ENCODE data around the gene PPEF2. TPM values are rescaled to one million over a fixed set of nuclear protein-coding genes. Genes with fewer than 3 reads are reported as not detected.

Gene PPEF2
- total RNA-seq, 3 donors from 2014 or later (not counting 1 experiment from before 2014, with no cell fraction given), result 0.21 to 0.33 (median 0.32) TPM

DNA sequence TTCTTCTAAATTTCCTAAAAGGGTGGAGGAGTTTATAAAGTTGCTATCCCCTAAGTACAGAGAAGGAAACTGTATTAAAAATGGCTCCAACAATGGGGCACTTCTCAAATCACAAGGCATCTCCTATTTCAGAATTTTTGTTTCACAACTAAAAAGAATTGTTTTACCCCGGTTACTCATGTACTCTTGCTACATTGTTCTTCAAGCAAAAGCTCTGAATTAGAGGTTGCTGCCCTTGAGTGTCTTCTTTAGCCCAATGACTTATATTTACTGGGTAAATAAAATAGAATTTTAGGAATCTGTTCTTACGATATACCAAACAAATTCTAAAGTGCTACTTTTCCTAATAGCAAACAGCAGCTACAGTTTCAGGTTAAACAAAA lies 67.5 kb downstream of the PPEF2 start:
- ATAC-seq (no peak), DNase-seq (no peak)
- Mint-ChIP-seq H3K36me3 (no peaks in the 10 kb centered on the region), H3K4me1 (no peaks in the 10 kb centered on the region), H3K4me3 (no peak overlapping the region), H3K27ac (no peak overlapping the region), H3K9me3 (no peaks in the 10 kb centered on the region), H3K27me3 (ENCODE audit: low read depth in 2 of 2) (no peaks in the 10 kb centered on the region)
- Histone ChIP-seq H3K4me3 (ENCODE audit: low read length) (no peak overlapping the region), H3K9me3 (ENCODE audit: control insufficient read depth, insufficient read depth, low read length) (no peaks in the 10 kb centered on the region), H3K36me3 (ENCODE audit: control insufficient read depth, insufficient read depth, low read length) (no peaks in the 10 kb centered on the region), H3K4me1 (ENCODE audit: control insufficient read depth, insufficient read depth, low read length) (no peaks in the 10 kb centered on the region), H3K27ac (ENCODE audit: low read length) (no peak overlapping the region), H3K27me3 (ENCODE audit: control insufficient read depth, insufficient read depth, low read length) (no peaks in the 10 kb centered on the region)
- intact Hi-C loops (cut with micrococcal nuclease), result no loop called here
- 100% methylated on average over 1 of the region's 2 CpGs for WGBS (ENCODE audit: insufficient coverage)
- TF ChIP-seq, protein P1, sequence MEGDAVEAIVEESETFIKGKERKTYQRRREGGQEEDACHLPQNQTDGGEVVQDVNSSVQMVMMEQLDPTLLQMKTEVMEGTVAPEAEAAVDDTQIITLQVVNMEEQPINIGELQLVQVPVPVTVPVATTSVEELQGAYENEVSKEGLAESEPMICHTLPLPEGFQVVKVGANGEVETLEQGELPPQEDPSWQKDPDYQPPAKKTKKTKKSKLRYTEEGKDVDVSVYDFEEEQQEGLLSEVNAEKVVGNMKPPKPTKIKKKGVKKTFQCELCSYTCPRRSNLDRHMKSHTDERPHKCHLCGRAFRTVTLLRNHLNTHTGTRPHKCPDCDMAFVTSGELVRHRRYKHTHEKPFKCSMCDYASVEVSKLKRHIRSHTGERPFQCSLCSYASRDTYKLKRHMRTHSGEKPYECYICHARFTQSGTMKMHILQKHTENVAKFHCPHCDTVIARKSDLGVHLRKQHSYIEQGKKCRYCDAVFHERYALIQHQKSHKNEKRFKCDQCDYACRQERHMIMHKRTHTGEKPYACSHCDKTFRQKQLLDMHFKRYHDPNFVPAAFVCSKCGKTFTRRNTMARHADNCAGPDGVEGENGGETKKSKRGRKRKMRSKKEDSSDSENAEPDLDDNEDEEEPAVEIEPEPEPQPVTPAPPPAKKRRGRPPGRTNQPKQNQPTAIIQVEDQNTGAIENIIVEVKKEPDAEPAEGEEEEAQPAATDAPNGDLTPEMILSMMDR (IDR thresholded peaks at IDR 0.05), result no peak

DNA sequence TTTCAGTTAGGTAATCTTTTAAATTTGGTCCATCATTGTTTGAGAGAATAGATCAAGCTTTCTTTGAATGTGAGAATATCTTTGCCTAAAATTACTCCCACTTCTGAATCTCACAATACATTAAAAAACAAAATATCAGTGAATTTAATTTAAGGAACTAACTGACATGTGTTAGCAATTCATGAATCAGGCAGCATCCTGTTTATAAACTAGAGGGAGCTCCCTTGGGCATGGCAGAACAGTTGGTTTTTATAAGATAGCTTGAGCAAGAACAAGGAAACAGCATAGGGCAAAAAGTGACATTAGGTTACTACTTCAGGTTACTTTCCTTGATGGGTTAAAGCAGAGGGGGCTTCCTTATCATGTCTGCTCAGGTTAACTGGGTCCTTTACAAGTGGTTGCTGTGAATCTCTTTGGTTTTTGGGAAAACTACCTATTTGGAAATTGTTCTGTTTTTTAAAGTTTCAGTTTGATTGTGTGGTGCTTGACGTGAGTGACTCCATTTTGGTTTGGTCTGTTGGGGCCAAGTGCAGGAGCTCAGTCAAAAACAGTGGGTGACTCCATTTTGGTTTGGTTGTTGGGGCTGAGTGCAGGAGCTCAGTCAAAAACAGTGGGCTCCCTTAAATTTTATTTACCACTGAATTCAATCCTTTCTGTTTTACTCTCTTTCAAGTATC lies 68.0 kb downstream of the PPEF2 start:
- no peaks in the 10 kb centered on the region for H3K4me1 Mint-ChIP-seq

DNA sequence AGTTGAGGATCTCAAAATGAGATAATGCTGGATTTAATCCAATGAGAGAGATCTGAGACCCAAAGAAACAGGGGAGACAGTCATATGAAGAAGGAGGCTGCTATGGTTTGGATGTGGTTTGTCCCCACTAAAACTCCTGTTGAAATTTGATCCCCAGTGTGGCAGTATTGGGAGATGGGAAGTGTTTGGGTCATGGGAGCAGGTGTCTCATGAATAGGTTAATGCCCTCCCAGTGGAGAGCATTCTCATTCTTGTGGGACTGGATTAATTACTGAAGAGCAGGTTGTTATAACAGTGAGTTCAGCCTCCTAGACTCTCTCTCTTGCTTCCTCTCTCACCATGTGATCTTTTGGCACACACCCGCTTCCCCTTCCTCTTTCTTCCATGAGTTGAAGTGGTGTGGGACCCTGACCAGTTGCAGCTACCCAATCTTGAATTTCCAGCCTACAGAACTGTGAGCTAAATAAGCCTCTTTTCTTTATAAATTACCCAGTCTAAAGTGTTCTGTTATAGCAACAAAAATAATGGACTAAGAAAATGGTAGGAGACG lies 70.3 kb downstream of the PPEF2 start:
- H3K36me3 ChIP-seq (ENCODE audit: control insufficient read depth, insufficient read depth, low read length), result no peaks in the 10 kb centered on the region
- H3K4me3 ChIP-seq (ENCODE audit: low read length), result no peak overlapping the region
- H3K9me3 Mint-ChIP-seq, result no peaks in the 10 kb centered on the region
- intact Hi-C loops (cut with micrococcal nuclease), result no loop called here
- H3K4me1 ChIP-seq (ENCODE audit: control insufficient read depth, insufficient read depth, low read length), result no peaks in the 10 kb centered on the region
- no peak overlapping the region for H3K27ac ChIP-seq (ENCODE audit: low read length)
- no peaks in the 10 kb centered on the region for H3K27me3 Mint-ChIP-seq (ENCODE audit: low read depth in 2 of 2)
- no peak overlapping the region for H3K4me3 Mint-ChIP-seq
- H3K27ac Mint-ChIP-seq, result no peak overlapping the region
- no peaks in the 10 kb centered on the region for H3K27me3 ChIP-seq (ENCODE audit: control insufficient read depth, insufficient read depth, low read length)
- no peaks in the 10 kb centered on the region for H3K36me3 Mint-ChIP-seq
- TF ChIP-seq, protein P1 (IDR thresholded peaks at IDR 0.05), result no peak
- no peaks in the 10 kb centered on the region for H3K9me3 ChIP-seq (ENCODE audit: control insufficient read depth, insufficient read depth, low read length)
- no peak for ATAC-seq
- H3K4me1 Mint-ChIP-seq, result no peaks in the 10 kb centered on the region
- WGBS (ENCODE audit: insufficient coverage), result 56% methylated on average over 2 of the region's 2 CpGs
- no peak for DNase-seq

More for the DNA sequence above, 68.0 kb downstream of the PPEF2 start:
- H3K9me3 Mint-ChIP-seq, result no peaks in the 10 kb centered on the region
- Histone ChIP-seq H3K27ac (ENCODE audit: low read length) (no peak overlapping the region), H3K27me3 (ENCODE audit: control insufficient read depth, insufficient read depth, low read length) (no peaks in the 10 kb centered on the region), H3K4me1 (ENCODE audit: control insufficient read depth, insufficient read depth, low read length) (no peaks in the 10 kb centered on the region), H3K36me3 (ENCODE audit: control insufficient read depth, insufficient read depth, low read length) (no peaks in the 10 kb centered on the region), H3K4me3 (ENCODE audit: low read length) (no peak overlapping the region), H3K9me3 (ENCODE audit: control insufficient read depth, insufficient read depth, low read length) (no peaks in the 10 kb centered on the region)
- DNase-seq (no peak), ATAC-seq (no peak)
- H3K27ac Mint-ChIP-seq, result no peak overlapping the region
- intact Hi-C loops (cut with micrococcal nuclease), result no loop called here
- no peaks in the 10 kb centered on the region for H3K36me3 Mint-ChIP-seq
- no peak overlapping the region for H3K4me3 Mint-ChIP-seq
- WGBS (ENCODE audit: insufficient coverage), result 92% methylated on average over 1 of the region's 1 CpG
- no peaks in the 10 kb centered on the region for H3K27me3 Mint-ChIP-seq (ENCODE audit: low read depth in 2 of 2)
- TF ChIP-seq, protein P1 (IDR thresholded peaks at IDR 0.05), result no peak

DNA sequence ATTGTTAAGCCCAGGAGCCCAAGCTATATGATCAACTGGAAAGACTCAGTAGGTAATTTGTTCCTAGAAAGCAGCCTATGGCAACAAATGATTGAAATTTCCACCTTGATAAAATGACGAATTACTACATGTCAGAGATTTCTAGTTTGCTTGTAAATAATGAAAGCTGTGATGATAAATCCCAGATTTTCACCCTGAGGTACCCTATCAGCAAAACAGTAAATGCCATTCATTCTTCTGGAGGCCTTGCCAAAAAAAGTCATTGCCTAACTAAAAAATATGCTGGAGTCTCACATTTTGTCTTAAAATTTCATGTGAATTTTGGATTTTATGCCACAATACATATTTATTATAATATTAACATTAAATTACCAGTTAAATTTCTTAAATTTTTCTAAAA lies 71.3 kb downstream of the PPEF2 start:
- no peak overlapping the region for H3K27ac ChIP-seq (ENCODE audit: low read length)
- Mint-ChIP-seq H3K27me3 (ENCODE audit: low read depth in 2 of 2) (no peaks in the 10 kb centered on the region), H3K4me3 (no peak overlapping the region), H3K27ac (no peak overlapping the region), H3K9me3 (no peaks in the 10 kb centered on the region), H3K4me1 (no peaks in the 10 kb centered on the region), H3K36me3 (no peaks in the 10 kb centered on the region)
- no peaks in the 10 kb centered on the region for H3K36me3 ChIP-seq (ENCODE audit: control insufficient read depth, insufficient read depth, low read length)
- DNase-seq (no peak), ATAC-seq (no peak)
- WGBS (ENCODE audit: insufficient coverage), result 78% methylated on average over 1 of the region's 1 CpG
- no peaks in the 10 kb centered on the region for H3K9me3 ChIP-seq (ENCODE audit: control insufficient read depth, insufficient read depth, low read length)
- no peaks in the 10 kb centered on the region for H3K27me3 ChIP-seq (ENCODE audit: control insufficient read depth, insufficient read depth, low read length)
- no peak overlapping the region for H3K4me3 ChIP-seq (ENCODE audit: low read length)
- TF ChIP-seq, protein P1 (IDR thresholded peaks at IDR 0.05), result no peak
- no peaks in the 10 kb centered on the region for H3K4me1 ChIP-seq (ENCODE audit: control insufficient read depth, insufficient read depth, low read length)
- intact Hi-C loops (cut with micrococcal nuclease), result no loop called here

Data from natural killer cell (primary cell).